GM23338 (cell line): ENCODE results near the gene AKAP7.

Experiments
- CREB1 ChIP-seq: fragments of 250-450 bp; sonication (Bioruptor Pico); IDR thresholded peaks from 2 replicates; pipeline ENCODE4 v1.5.0; 2020; ENCODE audit warnings: low read depth, mild to moderate bottlenecking, moderate library complexity
- EZH2 ChIP-seq: fragments of 200-600 bp; sonication (generic); IDR thresholded peaks from one replicate; pipeline ENCODE4 v1.8.0; 2017; ENCODE audit warnings: antibody characterized with exemption, mild to moderate bottlenecking, low read depth; ENCODE audit not compliant: unreplicated experiment
- EZH2phosphoT487 ChIP-seq: fragments of 200-600 bp; sonication (generic); IDR thresholded peaks from one replicate; pipeline ENCODE4 v1.8.1; 2018; ENCODE audit warnings: antibody characterized with exemption; ENCODE audit not compliant: unreplicated experiment
- JUNB ChIP-seq: IDR thresholded peaks from one replicate; pipeline ENCODE4 v1.6.1; 2016; ENCODE audit warnings: antibody characterized with exemption; ENCODE audit not compliant: unreplicated experiment
- POLR2AphosphoS5 ChIP-seq: IDR thresholded peaks from 2 replicates; pipeline ENCODE4 v1.6.1; 2016; ENCODE audit warnings: antibody characterized with exemption, low read depth
- STAT1 ChIP-seq: IDR thresholded peaks from one replicate; pipeline ENCODE4 v1.6.1; 2016; ENCODE audit warnings: antibody characterized with exemption; ENCODE audit not compliant: unreplicated experiment
- ZNF114 ChIP-seq: fragments of 250-450 bp; sonication (Bioruptor Pico); IDR thresholded peaks from 2 replicates; pipeline ENCODE4 v1.5.0; 2020; ENCODE audit warnings: mild to moderate bottlenecking, moderate library complexity
- ZNF331 ChIP-seq: fragments of 250-450 bp; sonication (Bioruptor Pico); IDR thresholded peaks from 2 replicates; pipeline ENCODE4 v1.5.0; 2020; ENCODE audit warnings: low read depth, mild to moderate bottlenecking, moderate library complexity
- TF ChIP-seq, protein P1 (sequence below), 2 experiments: fragments of 200-600 bp in 1 of 2; sonication (generic) in 1 of 2; conservative IDR thresholded peaks; 2 replicates each; pipeline versions ENCODE4 v1.5.1 to v1.6.1; 2016 to 2017; ENCODE audit warnings: antibody characterized with exemption in 2 of 2, low read depth in 2 of 2, mild to moderate bottlenecking in 2 of 2, moderate library complexity in 1 of 2
- TF ChIP-seq, protein P2 (sequence below): IDR thresholded peaks from 2 replicates; pipeline ENCODE4 v1.6.1; 2016; ENCODE audit warnings: antibody characterized with exemption
- TF ChIP-seq, protein P3 (sequence below): IDR thresholded peaks from one replicate; pipeline ENCODE4 v1.6.1; 2018; ENCODE audit warnings: antibody characterized with exemption; ENCODE audit not compliant: unreplicated experiment

DNA sequence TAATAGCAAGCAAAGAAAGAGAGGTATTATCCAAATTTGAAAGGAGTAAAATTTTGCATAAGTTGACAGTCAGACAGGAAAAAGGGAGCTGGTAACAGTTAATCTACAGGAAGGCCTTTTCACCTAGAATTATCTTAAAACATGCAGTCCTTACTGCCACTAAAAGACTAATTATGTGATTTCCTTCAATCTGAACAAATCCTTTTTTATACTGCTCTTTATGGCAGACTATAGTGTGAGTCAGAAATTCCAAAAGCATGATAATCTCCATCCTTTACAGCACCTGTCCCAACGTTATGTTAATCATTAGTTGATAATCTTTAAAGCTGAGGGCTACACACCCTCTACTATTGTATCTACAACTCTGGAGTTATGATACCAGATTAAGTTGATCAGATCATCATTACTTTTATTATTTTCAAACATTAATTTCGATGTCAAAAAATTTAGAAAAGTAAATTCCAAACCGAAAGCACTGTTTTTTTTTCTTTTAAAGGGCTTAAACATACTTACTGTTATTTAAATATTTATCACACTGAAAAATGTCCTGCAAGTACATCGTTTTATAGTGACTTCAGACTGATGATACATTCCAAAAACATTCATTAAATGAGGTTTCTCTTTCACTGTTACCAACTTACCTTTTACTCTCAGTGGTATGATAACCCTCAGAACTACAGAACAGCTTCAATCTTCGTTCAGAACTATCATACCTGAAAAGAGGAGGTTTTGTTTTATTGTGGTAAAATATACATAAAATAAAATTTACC lies 33.2 kb upstream of the AKAP7 start:
- TF ChIP-seq, protein P1, sequence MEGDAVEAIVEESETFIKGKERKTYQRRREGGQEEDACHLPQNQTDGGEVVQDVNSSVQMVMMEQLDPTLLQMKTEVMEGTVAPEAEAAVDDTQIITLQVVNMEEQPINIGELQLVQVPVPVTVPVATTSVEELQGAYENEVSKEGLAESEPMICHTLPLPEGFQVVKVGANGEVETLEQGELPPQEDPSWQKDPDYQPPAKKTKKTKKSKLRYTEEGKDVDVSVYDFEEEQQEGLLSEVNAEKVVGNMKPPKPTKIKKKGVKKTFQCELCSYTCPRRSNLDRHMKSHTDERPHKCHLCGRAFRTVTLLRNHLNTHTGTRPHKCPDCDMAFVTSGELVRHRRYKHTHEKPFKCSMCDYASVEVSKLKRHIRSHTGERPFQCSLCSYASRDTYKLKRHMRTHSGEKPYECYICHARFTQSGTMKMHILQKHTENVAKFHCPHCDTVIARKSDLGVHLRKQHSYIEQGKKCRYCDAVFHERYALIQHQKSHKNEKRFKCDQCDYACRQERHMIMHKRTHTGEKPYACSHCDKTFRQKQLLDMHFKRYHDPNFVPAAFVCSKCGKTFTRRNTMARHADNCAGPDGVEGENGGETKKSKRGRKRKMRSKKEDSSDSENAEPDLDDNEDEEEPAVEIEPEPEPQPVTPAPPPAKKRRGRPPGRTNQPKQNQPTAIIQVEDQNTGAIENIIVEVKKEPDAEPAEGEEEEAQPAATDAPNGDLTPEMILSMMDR (conservative IDR thresholded peaks at IDR 0.05; ENCODE audit: low read depth in 2 of 2): no peak
- TF ChIP-seq JUNB (no peak), EZH2 (no peak), POLR2AphosphoS5 (no peak), ZNF114 (no peak), STAT1 (no peak), ZNF331 (no peak), CREB1 (CRISPR knock-in tag) (no peak), EZH2phosphoT487 (no peak)
- TF ChIP-seq, protein P2, sequence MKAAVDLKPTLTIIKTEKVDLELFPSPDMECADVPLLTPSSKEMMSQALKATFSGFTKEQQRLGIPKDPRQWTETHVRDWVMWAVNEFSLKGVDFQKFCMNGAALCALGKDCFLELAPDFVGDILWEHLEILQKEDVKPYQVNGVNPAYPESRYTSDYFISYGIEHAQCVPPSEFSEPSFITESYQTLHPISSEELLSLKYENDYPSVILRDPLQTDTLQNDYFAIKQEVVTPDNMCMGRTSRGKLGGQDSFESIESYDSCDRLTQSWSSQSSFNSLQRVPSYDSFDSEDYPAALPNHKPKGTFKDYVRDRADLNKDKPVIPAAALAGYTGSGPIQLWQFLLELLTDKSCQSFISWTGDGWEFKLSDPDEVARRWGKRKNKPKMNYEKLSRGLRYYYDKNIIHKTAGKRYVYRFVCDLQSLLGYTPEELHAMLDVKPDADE: no peak
- TF ChIP-seq, protein P3, sequence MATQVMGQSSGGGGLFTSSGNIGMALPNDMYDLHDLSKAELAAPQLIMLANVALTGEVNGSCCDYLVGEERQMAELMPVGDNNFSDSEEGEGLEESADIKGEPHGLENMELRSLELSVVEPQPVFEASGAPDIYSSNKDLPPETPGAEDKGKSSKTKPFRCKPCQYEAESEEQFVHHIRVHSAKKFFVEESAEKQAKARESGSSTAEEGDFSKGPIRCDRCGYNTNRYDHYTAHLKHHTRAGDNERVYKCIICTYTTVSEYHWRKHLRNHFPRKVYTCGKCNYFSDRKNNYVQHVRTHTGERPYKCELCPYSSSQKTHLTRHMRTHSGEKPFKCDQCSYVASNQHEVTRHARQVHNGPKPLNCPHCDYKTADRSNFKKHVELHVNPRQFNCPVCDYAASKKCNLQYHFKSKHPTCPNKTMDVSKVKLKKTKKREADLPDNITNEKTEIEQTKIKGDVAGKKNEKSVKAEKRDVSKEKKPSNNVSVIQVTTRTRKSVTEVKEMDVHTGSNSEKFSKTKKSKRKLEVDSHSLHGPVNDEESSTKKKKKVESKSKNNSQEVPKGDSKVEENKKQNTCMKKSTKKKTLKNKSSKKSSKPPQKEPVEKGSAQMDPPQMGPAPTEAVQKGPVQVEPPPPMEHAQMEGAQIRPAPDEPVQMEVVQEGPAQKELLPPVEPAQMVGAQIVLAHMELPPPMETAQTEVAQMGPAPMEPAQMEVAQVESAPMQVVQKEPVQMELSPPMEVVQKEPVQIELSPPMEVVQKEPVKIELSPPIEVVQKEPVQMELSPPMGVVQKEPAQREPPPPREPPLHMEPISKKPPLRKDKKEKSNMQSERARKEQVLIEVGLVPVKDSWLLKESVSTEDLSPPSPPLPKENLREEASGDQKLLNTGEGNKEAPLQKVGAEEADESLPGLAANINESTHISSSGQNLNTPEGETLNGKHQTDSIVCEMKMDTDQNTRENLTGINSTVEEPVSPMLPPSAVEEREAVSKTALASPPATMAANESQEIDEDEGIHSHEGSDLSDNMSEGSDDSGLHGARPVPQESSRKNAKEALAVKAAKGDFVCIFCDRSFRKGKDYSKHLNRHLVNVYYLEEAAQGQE: no peak
